ENCODE measurements around the gene PLEKHG4B. TPM values are rescaled to one million over a fixed set of nuclear protein-coding genes. Genes with fewer than 3 reads are reported as not detected.

PLEKHG4B gene
- total and polyA plus RNA-seq, 2 of the 4 experiments (the other 2 are of a cell fraction) = 1.1 TPM

GRCh38 chr5:155651-156410 lies 63.9 kb downstream of the PLEKHG4B start:
- no peak overlapping the region for H2AK9ac ChIP-seq (replicated peaks; ENCODE audit: low read depth, low read length, poor library complexity)
- no peak overlapping the region for H2BK5ac ChIP-seq (ENCODE audit: low read depth, low read length, poor library complexity, severe bottlenecking)
- no peak overlapping the region for H2BK15ac ChIP-seq (ENCODE audit: low read depth, low read length)
- H3K36me3 ChIP-seq (ENCODE audit: control insufficient read depth, insufficient read depth, low read length) = no peaks in the 10 kb centered on the region
- ATAC-seq (ENCODE audit: low read depth) = no peak
- peaks cover 10% of the 10 kb centered on the region for H3K4me1 ChIP-seq (ENCODE audit: control insufficient read depth, insufficient read depth, low read length)
- no peak overlapping the region for H3K27ac ChIP-seq (ENCODE audit: insufficient read depth, low read length)
- H2AK5ac ChIP-seq (ENCODE audit: low read depth, low read length) = no peak overlapping the region
- no peak overlapping the region for H3K14ac ChIP-seq (replicated peaks; ENCODE audit: low read depth, low read length)
- POLR2A ChIA-PET (ENCODE audit: unreplicated experiment) = no interaction called here
- H3K79me1 ChIP-seq (ENCODE audit: low read depth in 1 of 2, low read length in 2 of 2) = no peaks in the 10 kb centered on the region
- no peak overlapping the region for H3K4ac ChIP-seq (ENCODE audit: low read depth, low read length)
- no peak overlapping the region for H3K23ac ChIP-seq (ENCODE audit: low read depth, low read length)
- no peaks in the 10 kb centered on the region for H3K27me3 ChIP-seq (ENCODE audit: control insufficient read depth, insufficient read depth, low read length)
- no peak overlapping the region for H4K91ac ChIP-seq (ENCODE audit: insufficient read depth, low read depth, low read length)
- no peak for TF ChIP-seq NFE2L2 (IDR thresholded peaks at IDR 0.05; ENCODE audit: low read depth, low read length)
- no peak for TF ChIP-seq RFX5 (IDR thresholded peaks at IDR 0.05; ENCODE audit: low read depth, low read length)
- TF ChIP-seq CEBPB (IDR thresholded peaks at IDR 0.05; ENCODE audit: low read depth, low read length) = no peak
- TF ChIP-seq RCOR1 (IDR thresholded peaks at IDR 0.05; ENCODE audit: insufficient replicate concordance, low read length) = no peak
- TF ChIP-seq RAD21 (IDR thresholded peaks at IDR 0.05; ENCODE audit: low read length) = no peak
- TF ChIP-seq USF2 (IDR thresholded peaks at IDR 0.05; ENCODE audit: low read depth, low read length) = no peak
- TF ChIP-seq SMC3 (IDR thresholded peaks at IDR 0.05; ENCODE audit: low read depth, low read length) = no peak
- no peak for TF ChIP-seq MAFK (IDR thresholded peaks at IDR 0.05; ENCODE audit: low read depth, low read length)
- no peak for TF ChIP-seq MAZ (IDR thresholded peaks at IDR 0.05; ENCODE audit: borderline replicate concordance, low read depth, low read length)
- TF ChIP-seq BHLHE40 (IDR thresholded peaks at IDR 0.05; ENCODE audit: low read depth, low read length) = no peak
- no peak for TF ChIP-seq CHD1 (IDR thresholded peaks at IDR 0.05; ENCODE audit: low read depth, low read length)
- TF ChIP-seq FOS (IDR thresholded peaks at IDR 0.05; ENCODE audit: low read depth, low read length) = no peak
- no peak for TF ChIP-seq CTCF (conservative IDR thresholded peaks at IDR 0.05; ENCODE audit: low read depth, low read length)
- TF ChIP-seq MXI1 (IDR thresholded peaks at IDR 0.05; ENCODE audit: borderline replicate concordance, low read depth, low read length) = no peak
- TF ChIP-seq POLR2A (IDR thresholded peaks at IDR 0.05; ENCODE audit: low read depth, low read length) = no peak
- no peak for TF ChIP-seq ELK1 (IDR thresholded peaks at IDR 0.05; ENCODE audit: borderline replicate concordance, low read depth, low read length)
- H3K4me2 ChIP-seq (ENCODE audit: low read depth, low read length) = no peak overlapping the region
- intact Hi-C loops (cut with micrococcal nuclease) (no loop called here), in situ Hi-C loops (cut with MboI; ENCODE audit: low sequenced_read_pairs) (no loop called here), dilution Hi-C loops (cut with HindIII; ENCODE audit: low sequenced_read_pairs, unreplicated experiment) (no loop called here)
- no peak overlapping the region for H4K5ac ChIP-seq (ENCODE audit: low read depth, low read length)
- no peaks in the 10 kb centered on the region for H4K20me1 ChIP-seq (ENCODE audit: insufficient read depth, low read length)
- BruUV-seq (replicated peaks) = no TSS peak
- H3K4me3 ChIP-seq (ENCODE audit: insufficient read depth, low read depth, low read length) = no peak overlapping the region
- DNase-seq = no peak
- H2AFZ ChIP-seq (replicated peaks; ENCODE audit: low read length, poor library complexity) = no peak overlapping the region
- H3K9ac ChIP-seq (ENCODE audit: low read depth, low read length) = no peak overlapping the region
- no peak overlapping the region for H2BK120ac ChIP-seq (ENCODE audit: low read depth, low read length)
- no peak overlapping the region for H2BK20ac ChIP-seq (ENCODE audit: low read depth, low read length)
- H3K18ac ChIP-seq (ENCODE audit: low read depth, low read length) = no peak overlapping the region
- CTCF ChIA-PET = no interaction called here
- no peaks in the 10 kb centered on the region for H3K9me3 ChIP-seq (ENCODE audit: control insufficient read depth, insufficient read depth, low read length)
- no peak overlapping the region for H4K8ac ChIP-seq (ENCODE audit: low read depth in 2 of 2, low read length in 2 of 2)
- H3K56ac ChIP-seq (ENCODE audit: extremely low read depth, insufficient read depth, low read length) = no peak overlapping the region
- 93% methylated on average over 8 of the region's 23 CpGs; no CpG with 5 or more reads in 1 of the 2 experiments for WGBS, 2 experiments (ENCODE audit: extremely low coverage in 2 of 2, insufficient read length in 1 of 2)
- peaks cover 10% of the 10 kb centered on the region; the same call in 1 of the 2 replicates for H3K9me1 ChIP-seq (ENCODE audit: insufficient read depth, low read length)

All from IMR-90 (cell line).